ENCODE data around the gene PPOX.

Gene PPOX

GRCh38 chr1:161159913-161160243, 6.3 kb upstream of the PPOX start:
- Histone ChIP-seq H3K27me3 (ENCODE audit: insufficient read depth, low read length) (no peaks in the 10 kb centered on the region), H3K9me3 (ENCODE audit: low read length) (no peaks in the 10 kb centered on the region), H3K36me3 (ENCODE audit: insufficient read depth, low read length) (peaks cover 39% of the 10 kb centered on the region), H3K4me3 (ENCODE audit: low read length) (peak overlapping the region; percentile 63), H3K4me1 (ENCODE audit: insufficient read depth, low read length) (peaks cover 14% of the 10 kb centered on the region), H2AFZ (ENCODE audit: low read depth, low read length) (peak overlapping the region; percentile 74)

GRCh38 chr1:161160671-161161145, 5.5 kb upstream of the PPOX start:
- H3K9me3 ChIP-seq (ENCODE audit: low read length), result no peaks in the 10 kb centered on the region
- H3K36me3 ChIP-seq (ENCODE audit: insufficient read depth, low read length), result peaks cover 39% of the 10 kb centered on the region
- no peaks in the 10 kb centered on the region for H3K27me3 ChIP-seq (ENCODE audit: insufficient read depth, low read length)
- H3K4me3 ChIP-seq (ENCODE audit: low read length), result peak overlapping the region; percentile 5
- peaks cover 15% of the 10 kb centered on the region for H3K4me1 ChIP-seq (ENCODE audit: insufficient read depth, low read length)
- H2AFZ ChIP-seq (ENCODE audit: low read depth, low read length), result no peak overlapping the region

GRCh38 chr1:161161652-161162051, 4.6 kb upstream of the PPOX start:
- Histone ChIP-seq H3K36me3 (ENCODE audit: insufficient read depth, low read length) (peaks cover 39% of the 10 kb centered on the region), H3K27me3 (ENCODE audit: insufficient read depth, low read length) (no peaks in the 10 kb centered on the region), H2AFZ (ENCODE audit: low read depth, low read length) (no peak overlapping the region), H3K9me3 (ENCODE audit: low read length) (no peaks in the 10 kb centered on the region), H3K4me3 (ENCODE audit: low read length) (no peak overlapping the region), H3K4me1 (ENCODE audit: insufficient read depth, low read length) (peaks cover 18% of the 10 kb centered on the region)

DNA sequence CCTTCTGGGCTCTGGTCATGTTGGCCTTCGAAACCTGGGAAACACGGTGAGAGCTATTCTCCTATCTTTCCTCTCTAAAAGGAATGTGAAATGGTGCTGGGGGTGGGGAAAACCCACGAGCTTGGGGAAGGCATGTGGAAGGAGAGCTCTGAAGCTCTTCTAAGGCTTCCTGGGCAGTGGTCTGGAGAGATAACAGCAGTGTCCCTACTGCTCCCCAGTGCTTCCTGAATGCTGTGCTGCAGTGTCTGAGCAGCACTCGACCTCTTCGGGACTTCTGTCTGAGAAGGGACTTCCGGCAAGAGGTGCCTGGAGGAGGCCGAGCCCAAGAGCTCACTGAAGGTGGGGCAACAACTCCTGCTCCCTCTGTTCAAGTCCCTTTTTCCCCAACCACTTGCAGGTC, 4.2 kb upstream of the PPOX start:
- Histone ChIP-seq H3K36me3 (ENCODE audit: insufficient read depth, low read length) (peaks cover 39% of the 10 kb centered on the region), H3K27me3 (ENCODE audit: insufficient read depth, low read length) (no peaks in the 10 kb centered on the region), H3K4me1 (ENCODE audit: insufficient read depth, low read length) (peaks cover 20% of the 10 kb centered on the region), H2AFZ (ENCODE audit: low read depth, low read length) (no peak overlapping the region), H3K9me3 (ENCODE audit: low read length) (no peaks in the 10 kb centered on the region), H3K4me3 (ENCODE audit: low read length) (no peak overlapping the region)

GRCh38 chr1:161162806-161163205, 3.4 kb upstream of the PPOX start:
- no peak overlapping the region for H2AFZ ChIP-seq (ENCODE audit: low read depth, low read length)
- no peak overlapping the region for H3K4me3 ChIP-seq (ENCODE audit: low read length)
- no peaks in the 10 kb centered on the region for H3K27me3 ChIP-seq (ENCODE audit: insufficient read depth, low read length)
- peaks cover 23% of the 10 kb centered on the region for H3K4me1 ChIP-seq (ENCODE audit: insufficient read depth, low read length)
- H3K9me3 ChIP-seq (ENCODE audit: low read length), result no peaks in the 10 kb centered on the region
- H3K36me3 ChIP-seq (ENCODE audit: insufficient read depth, low read length), result peaks cover 39% of the 10 kb centered on the region

GRCh38 chr1:161163793-161164192, 2.4 kb upstream of the PPOX start:
- Histone ChIP-seq H3K9me3 (ENCODE audit: low read length) (no peaks in the 10 kb centered on the region), H3K27me3 (ENCODE audit: insufficient read depth, low read length) (no peaks in the 10 kb centered on the region), H2AFZ (ENCODE audit: low read depth, low read length) (no peak overlapping the region), H3K36me3 (ENCODE audit: insufficient read depth, low read length) (peaks cover 30% of the 10 kb centered on the region), H3K4me1 (ENCODE audit: insufficient read depth, low read length) (peaks cover 19% of the 10 kb centered on the region), H3K4me3 (ENCODE audit: low read length) (no peak overlapping the region)

DNA sequence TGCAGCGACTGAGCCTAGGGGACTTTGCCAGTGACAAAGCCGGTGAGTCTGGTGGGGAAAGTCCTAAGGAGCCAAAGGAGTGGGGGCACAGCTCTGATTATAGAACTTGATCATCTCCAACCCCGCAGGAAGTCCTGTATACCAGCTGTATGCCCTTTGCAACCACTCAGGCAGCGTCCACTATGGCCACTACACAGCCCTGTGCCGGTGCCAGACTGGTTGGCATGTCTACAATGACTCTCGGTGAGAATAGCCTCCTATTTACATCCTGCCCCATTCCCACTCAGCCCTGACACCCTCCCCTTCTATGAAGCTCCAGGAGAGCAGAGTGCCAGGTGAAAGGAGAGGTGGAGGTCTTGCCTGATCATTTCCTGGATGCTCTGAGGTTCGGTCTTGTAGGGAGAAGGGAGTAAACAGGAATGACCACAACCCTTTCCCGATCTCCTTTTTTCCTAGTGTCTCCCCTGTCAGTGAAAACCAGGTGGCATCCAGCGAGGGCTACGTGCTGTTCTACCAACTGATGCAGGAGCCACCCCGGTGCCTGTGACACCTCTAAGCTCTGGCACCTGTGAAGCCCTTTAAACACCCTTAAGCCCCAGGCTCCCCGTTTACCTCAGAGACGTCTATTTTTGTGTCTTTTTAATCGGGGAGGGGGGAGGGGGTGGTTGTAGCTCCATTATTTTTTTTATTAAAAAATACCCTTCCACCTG, 1.2 kb upstream of the PPOX start:
- H3K27me3 ChIP-seq (ENCODE audit: insufficient read depth, low read length), result no peaks in the 10 kb centered on the region
- peaks cover 41% of the 10 kb centered on the region for H3K36me3 ChIP-seq (ENCODE audit: insufficient read depth, low read length)
- no peaks in the 10 kb centered on the region for H3K9me3 ChIP-seq (ENCODE audit: low read length)
- peaks cover 13% of the 10 kb centered on the region for H3K4me1 ChIP-seq (ENCODE audit: insufficient read depth, low read length)
- peak overlapping the region; percentile 89 for H3K4me3 ChIP-seq (ENCODE audit: low read length)
- no peak overlapping the region for H2AFZ ChIP-seq (ENCODE audit: low read depth, low read length)

DNA sequence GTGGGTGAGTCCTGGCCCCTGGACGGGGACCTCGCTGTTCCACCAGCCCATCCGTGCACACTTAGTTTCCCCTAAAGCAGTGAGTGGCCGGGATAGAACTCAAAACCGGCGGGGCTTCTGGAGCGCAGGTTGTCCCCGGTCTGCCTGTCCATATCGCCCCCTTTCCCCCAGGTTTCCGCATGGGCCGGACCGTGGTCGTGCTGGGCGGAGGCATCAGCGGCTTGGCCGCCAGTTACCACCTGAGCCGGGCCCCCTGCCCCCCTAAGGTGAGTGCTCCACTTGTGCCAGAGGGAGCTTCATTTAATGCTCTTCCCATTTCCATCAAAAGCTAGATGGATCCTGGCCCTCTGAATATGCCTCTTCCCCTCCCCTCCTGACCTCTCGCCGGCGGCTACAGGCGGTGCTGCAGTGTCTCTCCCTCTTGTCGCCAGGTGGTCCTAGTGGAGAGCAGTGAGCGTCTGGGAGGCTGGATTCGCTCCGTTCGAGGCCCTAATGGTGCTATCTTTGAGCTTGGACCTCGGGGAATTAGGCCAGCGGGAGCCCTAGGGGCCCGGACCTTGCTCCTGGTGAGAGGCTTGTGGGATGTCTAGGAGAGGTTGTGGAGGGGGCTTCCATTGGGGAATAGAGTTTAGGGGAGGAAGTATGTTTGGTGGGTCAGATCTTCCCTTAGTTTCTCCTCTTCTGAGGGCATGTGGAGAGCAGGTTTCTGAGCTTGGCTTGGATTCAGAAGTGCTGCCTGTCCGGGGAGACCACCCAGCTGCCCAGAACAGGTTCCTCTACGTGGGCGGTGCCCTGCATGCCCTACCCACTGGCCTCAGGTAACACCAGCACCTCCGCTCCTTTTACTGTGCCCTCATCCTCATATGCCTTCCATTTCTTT, 683 bp downstream of the PPOX start:
- Histone ChIP-seq H3K4me1 (ENCODE audit: insufficient read depth, low read length) (peaks cover 8% of the 10 kb centered on the region), H2AFZ (ENCODE audit: low read depth, low read length) (peak overlapping the region; percentile 44), H3K9me3 (ENCODE audit: low read length) (no peaks in the 10 kb centered on the region), H3K4me3 (ENCODE audit: low read length) (peak overlapping the region; percentile 89), H3K27me3 (ENCODE audit: insufficient read depth, low read length) (no peaks in the 10 kb centered on the region), H3K36me3 (ENCODE audit: insufficient read depth, low read length) (peaks cover 45% of the 10 kb centered on the region)

DNA sequence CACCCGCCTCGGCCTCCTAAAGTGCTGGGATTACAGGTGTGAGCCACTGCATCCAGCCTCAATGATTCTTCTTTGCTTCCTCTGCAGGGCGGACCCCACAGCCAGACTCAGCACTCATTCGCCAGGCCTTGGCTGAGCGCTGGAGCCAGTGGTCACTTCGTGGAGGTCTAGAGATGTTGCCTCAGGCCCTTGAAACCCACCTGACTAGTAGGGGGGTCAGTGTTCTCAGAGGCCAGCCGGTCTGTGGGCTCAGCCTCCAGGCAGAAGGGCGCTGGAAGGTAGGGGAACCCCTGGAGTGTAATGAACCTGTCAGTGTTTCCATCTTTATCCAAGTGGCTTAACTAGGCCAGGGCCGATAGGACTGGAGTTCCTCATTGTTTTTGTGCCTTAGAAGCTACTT, 2.7 kb downstream of the PPOX start:
- no peak overlapping the region for H3K4me3 ChIP-seq (ENCODE audit: low read length)
- peaks cover 47% of the 10 kb centered on the region for H3K36me3 ChIP-seq (ENCODE audit: insufficient read depth, low read length)
- no peaks in the 10 kb centered on the region for H3K9me3 ChIP-seq (ENCODE audit: low read length)
- H3K27me3 ChIP-seq (ENCODE audit: insufficient read depth, low read length), result no peaks in the 10 kb centered on the region
- H3K4me1 ChIP-seq (ENCODE audit: insufficient read depth, low read length), result peaks cover 8% of the 10 kb centered on the region
- no peak overlapping the region for H2AFZ ChIP-seq (ENCODE audit: low read depth, low read length)

DNA sequence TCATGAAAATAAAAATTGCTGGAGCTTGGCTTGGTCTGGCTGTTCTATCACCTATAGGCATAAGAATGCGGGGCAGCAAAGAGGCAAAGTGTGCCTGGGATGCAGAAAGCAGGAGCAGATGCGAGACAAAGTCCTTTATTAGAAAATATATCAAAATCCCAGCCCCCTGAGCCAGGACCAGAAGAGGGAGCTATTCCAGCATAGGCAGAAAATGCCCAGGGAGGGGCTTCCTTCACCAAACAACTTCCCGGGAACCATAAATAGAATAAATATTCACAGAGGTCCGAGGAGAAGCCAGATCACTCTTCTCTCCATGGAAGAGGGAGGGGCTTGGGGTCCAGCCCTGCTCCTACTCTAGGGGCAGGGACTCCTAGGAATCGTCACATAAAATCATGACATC, 5.0 kb downstream of the PPOX start:
- Histone ChIP-seq H3K4me1 (ENCODE audit: insufficient read depth, low read length) (peaks cover 8% of the 10 kb centered on the region), H3K9me3 (ENCODE audit: low read length) (no peaks in the 10 kb centered on the region), H2AFZ (ENCODE audit: low read depth, low read length) (no peak overlapping the region), H3K27me3 (ENCODE audit: insufficient read depth, low read length) (no peaks in the 10 kb centered on the region), H3K4me3 (ENCODE audit: low read length) (no peak overlapping the region), H3K36me3 (ENCODE audit: insufficient read depth, low read length) (peaks cover 63% of the 10 kb centered on the region)

GRCh38 chr1:161171696-161172095, 5.5 kb downstream of the PPOX start:
- H3K27me3 ChIP-seq (ENCODE audit: insufficient read depth, low read length), result no peaks in the 10 kb centered on the region
- H3K9me3 ChIP-seq (ENCODE audit: low read length), result no peaks in the 10 kb centered on the region
- peaks cover 12% of the 10 kb centered on the region for H3K4me1 ChIP-seq (ENCODE audit: insufficient read depth, low read length)
- H2AFZ ChIP-seq (ENCODE audit: low read depth, low read length), result no peak overlapping the region
- H3K4me3 ChIP-seq (ENCODE audit: low read length), result no peak overlapping the region
- H3K36me3 ChIP-seq (ENCODE audit: insufficient read depth, low read length), result peaks cover 63% of the 10 kb centered on the region

GRCh38 chr1:161172349-161172748, 6.1 kb downstream of the PPOX start:
- no peaks in the 10 kb centered on the region for H3K27me3 ChIP-seq (ENCODE audit: insufficient read depth, low read length)
- no peak overlapping the region for H2AFZ ChIP-seq (ENCODE audit: low read depth, low read length)
- peaks cover 63% of the 10 kb centered on the region for H3K36me3 ChIP-seq (ENCODE audit: insufficient read depth, low read length)
- H3K4me1 ChIP-seq (ENCODE audit: insufficient read depth, low read length), result peaks cover 10% of the 10 kb centered on the region
- H3K4me3 ChIP-seq (ENCODE audit: low read length), result no peak overlapping the region
- H3K9me3 ChIP-seq (ENCODE audit: low read length), result no peaks in the 10 kb centered on the region

DNA sequence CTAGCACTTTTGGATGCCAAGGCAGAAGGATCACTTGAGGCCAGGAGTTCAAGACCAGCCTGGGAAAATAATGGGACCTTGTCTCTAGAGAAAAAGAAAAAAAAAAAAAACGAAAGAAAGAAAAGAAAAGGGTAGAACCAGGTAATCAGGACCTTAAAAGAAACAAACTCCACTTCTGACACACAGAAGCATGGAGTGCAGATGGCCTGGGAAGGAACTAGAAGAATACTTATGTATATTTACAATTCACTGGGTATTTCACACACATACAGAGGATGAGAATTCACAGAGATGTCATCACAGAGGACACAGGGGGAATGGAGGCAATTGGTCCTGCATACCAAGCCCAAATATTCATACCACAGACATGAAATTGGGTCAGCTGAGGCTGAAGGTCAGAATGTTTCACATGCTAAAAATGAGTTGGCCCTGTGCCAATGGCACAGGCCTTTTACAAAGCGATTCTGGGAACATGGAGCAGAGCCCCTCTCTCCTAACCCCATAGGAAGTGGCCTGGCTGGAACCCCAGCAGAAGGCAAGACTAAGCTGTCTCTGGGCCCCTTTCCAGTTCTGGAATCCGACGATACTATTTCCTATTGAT, 6.7 kb downstream of the PPOX start:
- Histone ChIP-seq H3K27me3 (ENCODE audit: insufficient read depth, low read length) (no peaks in the 10 kb centered on the region), H2AFZ (ENCODE audit: low read depth, low read length) (no peak overlapping the region), H3K4me3 (ENCODE audit: low read length) (no peak overlapping the region), H3K4me1 (ENCODE audit: insufficient read depth, low read length) (peaks cover 12% of the 10 kb centered on the region), H3K36me3 (ENCODE audit: insufficient read depth, low read length) (peaks cover 63% of the 10 kb centered on the region), H3K9me3 (ENCODE audit: low read length) (no peaks in the 10 kb centered on the region)
